GM04503 (cell line): ENCODE measurements around the gene RNF227.
A peak's percentile ranks its signal among the peaks of the same experiment; 100 is the strongest.

Experiments used
- DNase-seq: peaks from one replicate; pipeline ENCODE4 v3.0.0-alpha.2; 2012; ENCODE audit warnings: low read depth

Gene RNF227

GRCh38 chr17:7929158-7930023 lies 13.3 kb upstream of the RNF227 start, which contains the start of gene KCNAB3:
KCNAB3 (minus strand) TSS chr17:7929856; CDS start chr17:7929435, 421 bp downstream.
- DNase-seq, result no peak

GRCh38 chr17:7927596-7927995 lies 11.5 kb upstream of the RNF227 start:
- no peak for DNase-seq

- no peak for DNase-seq
These were observed 6.9 kb upstream of the RNF227 start for GRCh38 chr17:7922845-7923628.

- no peak for DNase-seq
These were observed 6.3 kb upstream of the RNF227 start for GRCh38 chr17:7922269-7922844.

- DNase-seq, result no peak
These were observed 719 bp upstream of the RNF227 start for GRCh38 chr17:7916808-7917207.

- no peak for DNase-seq
These were observed 245 bp upstream of the RNF227 start for GRCh38 chr17:7916385-7916682.

- DNase-seq, result no peak
These were observed 894 bp downstream of the RNF227 start for GRCh38 chr17:7915179-7915610.

- no peak for DNase-seq
These were observed 3.1 kb downstream of the RNF227 start for GRCh38 chr17:7912927-7913524.

GRCh38 chr17:7911116-7911515 lies 5.0 kb downstream of the RNF227 start:
- DNase-seq, result no peak

GRCh38 chr17:7910711-7911110 lies 5.4 kb downstream of the RNF227 start:
- no peak for DNase-seq

GRCh38 chr17:7910281-7910680 lies 5.8 kb downstream of the RNF227 start:
- DNase-seq, result no peak

GRCh38 chr17:7909089-7909488 lies 7.0 kb downstream of the RNF227 start:
- DNase-seq, result no peak

GRCh38 chr17:7903154-7904103 lies 12.7 kb downstream of the RNF227 start:
- no peak for DNase-seq

GRCh38 chr17:7897773-7898172 lies 18.3 kb downstream of the RNF227 start:
- no peak for DNase-seq

- DNase-seq, result no peak
These were observed 19.0 kb downstream of the RNF227 start for GRCh38 chr17:7897090-7897489.

GRCh38 chr17:7894866-7895265 lies 21.2 kb downstream of the RNF227 start:
- no peak for DNase-seq

GRCh38 chr17:7894226-7894625 lies 21.9 kb downstream of the RNF227 start:
- DNase-seq, result no peak

- DNase-seq, result no peak
These were observed 22.8 kb downstream of the RNF227 start for GRCh38 chr17:7893187-7893880.

GRCh38 chr17:7889166-7889955 lies 26.7 kb downstream of the RNF227 start:
- peak; percentile 65 for DNase-seq
